Peyer's patch (tissue), 4 donors: ENCODE data around the gene CYP2D6.

ENCODE experiments used
- POLR2A ChIP-seq, 2 donors: fragments of 450-650 bp; IDR thresholded peaks; one replicate each; pipeline ENCODE4 v1.5.1; 2017; ENCODE audit warnings: antibody characterized with exemption in 2 of 2, mild to moderate bottlenecking in 2 of 2, moderate library complexity in 2 of 2
- TF ChIP-seq, protein P1 (sequence below), 6 experiments: fragments of 450-650 bp in 4 of 6; fragments of 200-600 bp in 2 of 6; sonication (generic) in 1 of 6; IDR thresholded peaks; one replicate each; pipeline ENCODE4 v1.5.1; 2017 to 2019; ENCODE audit warnings: antibody characterized with exemption in 6 of 6, mild to moderate bottlenecking in 3 of 6, moderate library complexity in 1 of 6

DNA sequence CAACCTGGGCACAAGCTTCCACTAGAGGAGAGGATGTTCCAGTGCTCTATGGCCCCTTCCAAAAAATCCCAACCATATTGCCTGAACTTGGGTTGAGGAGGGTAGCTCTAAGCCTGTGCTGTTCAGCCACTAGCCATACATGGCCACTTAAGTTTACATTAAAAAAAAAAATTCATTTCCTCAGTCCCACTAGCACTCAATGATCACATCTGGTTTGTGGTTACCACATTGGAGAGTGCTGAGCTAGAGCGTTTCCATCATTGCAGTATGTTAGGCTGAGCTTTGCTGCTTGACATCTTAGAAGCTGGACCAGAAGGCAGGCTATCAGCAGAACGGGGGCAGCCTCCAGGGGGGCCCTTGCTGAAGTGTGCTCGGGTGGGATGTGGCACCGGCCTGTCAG lies 43.5 kb upstream of the CYP2D6 start:
- TF ChIP-seq, protein P1, sequence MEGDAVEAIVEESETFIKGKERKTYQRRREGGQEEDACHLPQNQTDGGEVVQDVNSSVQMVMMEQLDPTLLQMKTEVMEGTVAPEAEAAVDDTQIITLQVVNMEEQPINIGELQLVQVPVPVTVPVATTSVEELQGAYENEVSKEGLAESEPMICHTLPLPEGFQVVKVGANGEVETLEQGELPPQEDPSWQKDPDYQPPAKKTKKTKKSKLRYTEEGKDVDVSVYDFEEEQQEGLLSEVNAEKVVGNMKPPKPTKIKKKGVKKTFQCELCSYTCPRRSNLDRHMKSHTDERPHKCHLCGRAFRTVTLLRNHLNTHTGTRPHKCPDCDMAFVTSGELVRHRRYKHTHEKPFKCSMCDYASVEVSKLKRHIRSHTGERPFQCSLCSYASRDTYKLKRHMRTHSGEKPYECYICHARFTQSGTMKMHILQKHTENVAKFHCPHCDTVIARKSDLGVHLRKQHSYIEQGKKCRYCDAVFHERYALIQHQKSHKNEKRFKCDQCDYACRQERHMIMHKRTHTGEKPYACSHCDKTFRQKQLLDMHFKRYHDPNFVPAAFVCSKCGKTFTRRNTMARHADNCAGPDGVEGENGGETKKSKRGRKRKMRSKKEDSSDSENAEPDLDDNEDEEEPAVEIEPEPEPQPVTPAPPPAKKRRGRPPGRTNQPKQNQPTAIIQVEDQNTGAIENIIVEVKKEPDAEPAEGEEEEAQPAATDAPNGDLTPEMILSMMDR (IDR thresholded peaks at IDR 0.05): no peak
- no peak for TF ChIP-seq POLR2A (IDR thresholded peaks at IDR 0.05)
